Pons (tissue), 1 donor: ENCODE measurements around the gene RTF1.

Experiments used
- DNase-seq: peaks from one replicate; pipeline ENCODE4 v3.0.0-alpha.2; 2016; ENCODE audit warnings: low spot score

The RTF1 gene

DNA sequence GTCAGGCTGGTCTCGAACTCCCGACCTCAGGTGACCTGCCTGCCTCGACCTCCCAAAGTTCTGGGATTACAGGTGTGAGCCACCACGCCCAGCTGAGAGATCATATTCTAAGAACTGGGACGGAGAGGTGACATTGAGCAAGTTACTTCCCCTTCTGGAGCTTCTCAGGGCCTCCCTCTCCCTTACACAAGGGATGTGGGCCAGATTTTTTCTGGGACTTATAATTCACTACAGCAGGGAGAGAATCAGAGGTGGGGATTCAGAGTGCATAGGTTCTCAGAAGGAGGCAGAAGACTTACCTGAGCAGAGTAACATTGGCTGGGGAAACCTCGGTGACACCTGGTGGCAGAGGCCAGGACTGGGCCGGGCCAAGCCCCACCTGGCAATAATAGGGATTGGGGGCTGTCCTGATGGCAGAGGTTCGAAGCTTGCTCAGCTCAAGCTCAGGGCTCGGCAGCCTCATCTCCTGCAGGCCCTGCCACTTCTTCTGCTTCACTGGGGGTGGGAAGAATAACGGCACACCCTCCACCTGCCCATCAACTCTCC is 90.0 kb downstream of the RTF1 start:
- DNase-seq, result no peak

DNA sequence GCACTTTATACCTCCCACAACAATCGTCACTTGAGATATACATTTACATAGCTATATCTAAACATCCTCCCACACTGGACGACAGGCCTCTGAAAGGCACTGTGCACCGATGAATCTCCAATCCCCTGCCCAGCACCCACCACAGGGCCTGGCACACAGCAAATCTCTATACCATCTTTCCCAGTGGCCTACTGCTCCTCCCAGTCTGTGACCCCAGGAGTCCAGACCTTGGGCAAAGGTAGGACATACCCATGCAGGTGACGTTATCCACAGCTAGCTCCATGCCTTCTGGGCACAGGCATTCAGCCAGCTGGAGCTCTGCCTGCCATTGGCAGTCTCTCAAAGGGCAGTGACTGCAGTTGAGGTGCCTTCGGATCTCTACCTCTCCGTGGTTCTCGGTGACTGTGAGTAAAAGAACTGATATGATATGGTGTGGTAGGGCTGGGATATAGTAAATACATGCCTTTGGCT is 91.0 kb downstream of the RTF1 start:
- no peak for DNase-seq

DNA sequence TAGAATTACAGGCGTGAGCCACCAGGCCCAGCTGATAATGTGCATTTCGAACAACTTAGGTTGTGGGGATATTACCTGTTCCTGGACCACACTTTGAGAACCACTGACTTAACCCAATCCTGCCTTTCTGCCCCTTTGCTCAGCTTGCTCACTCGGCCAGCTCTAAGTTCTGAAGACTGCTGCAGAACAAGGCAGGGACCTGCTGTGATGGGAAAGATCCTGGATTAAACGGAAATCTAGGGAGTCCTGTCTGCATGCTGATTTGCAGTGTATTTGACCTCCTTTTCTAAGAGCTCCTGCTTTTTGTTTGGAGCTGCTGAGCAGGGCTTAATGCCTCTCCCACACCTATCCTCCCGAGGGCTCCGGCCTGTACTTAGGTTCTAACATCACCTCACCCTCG is 93.8 kb downstream of the RTF1 start:
- DNase-seq, result no peak

DNA sequence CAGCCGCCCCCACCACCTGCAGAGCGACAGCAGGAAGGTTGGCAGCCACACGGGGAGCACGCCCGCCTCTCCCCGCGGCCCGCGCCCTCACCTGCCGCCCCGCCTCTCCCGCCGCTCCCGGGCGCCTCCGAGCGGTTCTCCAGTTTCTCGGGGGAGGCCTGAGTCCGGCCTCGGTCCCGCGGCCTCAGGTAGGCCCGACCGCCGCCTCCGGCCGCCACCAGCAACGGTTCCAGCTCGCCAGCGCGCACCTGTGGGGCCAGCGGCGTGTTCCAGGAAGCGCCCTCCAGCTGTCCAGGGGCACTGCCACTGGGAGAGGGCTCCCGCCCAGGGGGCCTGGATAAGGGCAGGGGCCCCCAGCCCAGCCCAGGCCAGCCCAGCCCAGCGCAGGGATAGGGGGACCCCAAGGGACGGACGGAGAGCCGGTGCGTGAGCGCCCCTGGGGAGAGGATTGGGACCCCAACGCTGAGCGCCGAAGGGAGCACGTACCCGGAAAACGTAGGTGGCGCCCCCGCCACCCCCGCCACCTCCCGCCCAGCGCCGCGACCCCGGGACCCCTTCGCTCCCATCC is 94.5 kb downstream of the RTF1 start:
- no peak for DNase-seq

DNA sequence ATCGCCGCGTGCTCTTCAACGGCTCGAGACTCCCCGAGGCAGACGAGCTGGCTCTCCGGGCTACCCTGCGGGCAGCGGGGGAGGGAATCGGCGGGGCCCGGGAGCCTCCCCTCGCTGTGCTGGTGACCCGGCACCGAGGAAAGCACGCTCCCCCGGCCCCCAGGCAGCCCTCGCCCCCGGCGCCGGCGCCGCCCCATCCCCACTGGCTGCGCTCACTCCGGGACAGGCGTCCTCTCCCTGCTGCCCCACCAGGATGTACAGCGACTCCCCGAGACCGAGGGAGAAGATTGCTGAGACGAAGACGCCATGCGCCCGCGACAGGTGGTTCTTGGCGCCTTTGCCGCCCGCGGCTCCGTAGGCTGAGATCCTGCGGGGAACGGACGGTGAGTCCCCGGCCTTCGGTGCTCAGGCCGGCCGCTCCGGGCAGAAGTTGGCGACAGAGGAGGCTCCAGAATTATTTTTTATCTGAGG is 95.0 kb downstream of the RTF1 start:
- no peak for DNase-seq

DNA sequence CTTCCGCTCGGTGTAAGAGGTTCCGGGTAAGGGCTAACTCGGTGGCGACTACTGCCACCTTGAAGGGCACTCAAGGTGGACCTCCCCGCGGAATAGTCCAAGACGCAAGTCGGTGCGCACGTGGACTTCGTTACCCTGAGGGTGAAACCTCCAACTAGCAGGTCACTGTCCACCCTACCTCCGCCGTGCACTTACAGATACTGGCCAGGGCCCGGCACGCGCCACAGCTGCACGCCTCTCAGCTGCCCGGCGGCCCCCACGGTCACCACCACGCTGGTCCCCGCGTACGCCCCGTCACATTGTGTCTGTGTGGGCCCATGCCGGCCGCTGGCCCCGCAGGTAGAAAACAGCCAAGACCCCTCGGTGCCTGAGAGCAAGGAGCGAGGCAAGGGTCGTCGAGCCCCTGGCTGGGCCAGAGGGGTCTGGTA is 95.6 kb downstream of the RTF1 start:
- DNase-seq, result no peak

DNA sequence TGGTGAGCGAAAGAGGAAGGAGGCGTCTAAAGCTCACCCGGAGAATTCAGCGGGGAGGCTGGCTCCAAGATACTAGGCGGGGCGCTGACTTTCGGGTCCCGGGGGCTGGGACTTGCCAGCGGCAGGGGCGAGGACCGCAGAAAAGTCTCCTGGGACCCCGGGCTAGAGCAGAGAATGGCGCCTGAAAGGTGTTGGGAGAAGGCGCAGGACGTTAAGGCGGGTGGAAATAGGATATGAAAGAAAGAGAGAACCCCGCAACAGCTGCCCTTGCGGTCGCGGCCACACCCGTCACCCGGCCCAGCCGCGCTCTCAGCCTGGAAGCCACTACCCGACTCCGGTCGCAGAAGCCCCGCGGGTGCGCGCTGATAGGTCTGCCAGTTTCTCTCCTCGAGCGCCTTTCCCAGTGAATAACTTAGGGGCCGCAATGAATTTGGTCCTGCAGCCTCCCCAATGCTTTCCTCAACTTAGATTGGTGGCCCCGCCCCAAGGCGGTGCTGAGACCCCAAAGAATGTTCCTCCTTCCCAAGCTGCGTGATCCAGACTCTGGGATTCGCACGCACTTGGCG is 96.1 kb downstream of the RTF1 start:
- no peak for DNase-seq

DNA sequence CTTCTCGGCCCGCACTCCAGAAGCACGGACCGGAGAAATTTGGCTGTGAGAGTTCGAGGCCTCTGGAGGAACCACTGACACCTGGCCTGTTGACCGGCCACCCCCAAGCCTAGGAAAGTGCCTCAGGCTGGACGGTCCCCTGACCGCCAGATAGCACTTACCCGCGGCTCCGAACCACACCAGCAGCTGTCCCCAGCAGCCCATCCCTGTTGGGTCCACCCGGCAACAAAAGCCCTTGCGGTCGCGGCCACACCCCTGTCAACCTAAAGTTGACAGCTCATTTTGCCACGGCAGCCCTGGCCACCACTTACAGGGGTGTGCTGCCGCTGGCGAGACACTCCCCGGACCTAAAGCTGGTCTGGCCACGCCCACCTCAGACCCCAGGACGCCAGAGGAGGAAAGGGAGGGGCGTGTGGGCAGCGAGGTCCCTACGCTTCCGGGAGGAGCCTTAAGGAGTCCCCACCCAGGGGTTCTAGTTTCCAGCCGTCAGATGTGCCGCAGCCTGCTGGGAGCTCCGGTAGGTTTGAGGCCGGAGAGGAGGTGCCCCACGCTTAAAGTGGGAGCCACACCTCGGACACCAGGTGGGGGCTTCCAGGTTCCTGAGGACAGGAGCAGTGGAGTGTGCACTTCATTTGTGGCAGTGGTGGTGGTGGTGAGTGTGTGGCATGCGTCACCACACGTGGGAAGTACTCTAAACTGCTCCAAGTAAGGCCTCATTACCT is 96.8 kb downstream of the RTF1 start, which contains the start of gene LTK:
TSS of gene LTK (minus strand) at position 322 of the 722 bp plus-strand sequence. CDS start at position 204, 118 bp downstream.
- DNase-seq, result no peak

DNA sequence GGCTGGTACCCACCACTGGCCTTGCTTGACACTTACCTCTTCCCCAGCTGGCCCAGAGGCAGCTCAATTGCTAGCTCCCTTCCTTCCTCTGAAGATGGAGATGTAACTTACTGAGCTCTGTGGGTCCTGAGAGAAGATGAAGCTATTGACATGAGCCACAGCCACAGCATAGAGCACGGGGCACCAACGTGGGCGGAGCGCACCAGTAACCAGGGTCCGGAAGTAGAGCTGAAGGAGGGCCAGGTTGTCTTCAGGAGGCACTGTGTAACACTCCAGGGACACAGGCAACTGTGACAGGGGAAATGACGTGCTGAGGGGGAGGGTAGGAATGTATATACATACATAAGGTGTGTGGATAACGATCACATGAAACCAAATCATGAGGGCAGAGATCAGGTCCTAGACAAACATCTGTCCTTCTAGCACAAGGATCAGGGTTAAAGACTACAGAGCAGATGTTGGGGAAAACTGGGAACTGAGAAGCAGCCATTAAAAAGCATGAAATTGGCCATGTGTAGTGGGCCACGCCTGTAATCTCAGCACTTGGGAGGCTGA is 101.1 kb downstream of the RTF1 start:
- DNase-seq, result no peak

DNA sequence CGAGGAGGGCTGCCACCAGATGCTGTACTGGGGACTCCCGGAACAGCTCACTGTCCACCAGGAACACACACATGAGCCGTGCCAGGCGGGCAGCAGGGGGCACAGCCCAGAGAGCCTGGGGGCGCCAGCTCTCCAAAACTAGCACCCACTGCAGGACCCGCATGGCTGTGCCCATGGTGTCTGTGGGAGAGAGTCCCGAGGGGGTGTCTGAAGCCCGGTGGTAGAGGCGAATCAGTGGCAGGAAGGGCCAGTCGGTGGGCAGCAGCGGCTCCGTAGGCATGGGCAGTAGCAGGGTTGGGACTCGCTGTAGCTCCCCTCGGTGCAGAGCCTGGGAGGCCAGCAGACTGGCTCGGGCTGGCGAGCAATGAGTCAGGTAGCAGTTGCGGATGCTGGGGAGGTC is 103.7 kb downstream of the RTF1 start:
- no peak for DNase-seq

DNA sequence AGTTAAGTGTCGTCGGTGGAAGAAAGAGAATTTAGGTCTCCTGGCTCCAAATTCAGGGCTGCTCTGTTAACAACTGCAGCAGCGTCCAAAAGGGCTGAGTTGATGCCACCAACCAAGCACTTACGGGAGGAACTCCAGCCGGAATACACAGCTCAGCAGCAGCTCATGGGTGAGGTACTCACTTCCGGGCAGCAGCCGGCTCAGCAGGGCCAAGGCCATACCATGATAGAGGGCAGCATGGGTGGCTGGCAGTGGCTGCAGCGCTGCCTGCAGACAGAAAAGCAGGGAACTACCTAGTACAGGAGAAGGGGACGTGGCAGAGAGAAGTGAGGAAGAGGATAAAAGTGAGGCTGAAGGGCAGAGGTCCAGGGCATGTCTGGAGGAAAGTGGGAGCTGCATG is 104.7 kb downstream of the RTF1 start:
- no peak for DNase-seq

DNA sequence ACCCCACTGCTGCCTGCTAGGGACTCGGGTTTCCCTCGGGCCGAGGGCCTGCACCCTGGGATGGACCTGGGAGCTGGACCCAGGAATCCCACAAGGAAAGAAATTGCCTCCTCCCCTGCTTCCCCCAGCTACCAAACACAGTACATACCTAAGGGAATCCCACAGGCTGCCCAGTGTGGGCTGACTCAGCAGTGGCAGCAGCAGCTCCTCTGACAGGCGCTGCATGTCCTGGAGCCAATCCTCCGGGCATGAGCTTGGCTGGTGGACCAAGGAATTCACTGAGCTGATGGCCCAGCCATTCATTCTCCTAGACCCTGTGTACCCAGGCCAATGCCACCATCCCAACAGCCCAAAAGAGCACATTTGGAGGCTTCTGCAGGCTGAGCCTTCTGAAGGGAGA is 106.2 kb downstream of the RTF1 start:
- DNase-seq, result no peak

DNA sequence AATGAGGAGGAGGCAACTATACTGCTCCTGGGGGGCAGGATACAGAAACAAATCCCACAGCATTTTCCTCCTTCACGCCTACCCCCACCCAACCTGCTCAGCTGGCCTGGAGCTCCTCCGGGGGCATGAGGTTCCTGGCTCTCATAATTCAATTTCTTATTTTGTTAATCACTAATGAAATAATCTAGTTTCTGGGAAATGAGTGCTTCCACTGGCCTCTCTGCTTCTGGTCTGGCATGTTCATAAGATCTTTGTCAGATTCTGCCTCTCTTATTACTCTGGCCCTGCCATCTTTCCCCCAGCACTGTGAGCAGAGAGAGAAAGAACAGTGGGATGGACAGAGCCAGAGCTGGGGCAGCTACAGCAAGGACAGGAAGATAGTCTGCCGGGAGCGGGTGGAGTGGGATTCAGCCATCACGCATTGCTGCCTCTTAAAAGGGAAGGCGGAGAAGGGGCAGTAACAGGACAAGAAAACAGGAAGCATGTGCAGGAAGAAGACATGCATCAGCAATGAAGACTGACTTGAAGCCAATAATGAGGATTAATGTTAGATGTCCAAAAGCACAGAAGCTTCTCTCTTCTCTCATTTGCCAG is 113.6 kb downstream of the RTF1 start:
- DNase-seq, result no peak
